GM19025 (cell line): ENCODE data around the gene ZSCAN23.

ENCODE experiments used
- ATAC-seq: cut with Tn5 transposase; IDR thresholded peaks from one replicate; pipeline ENCODE4 v1.9.1; 2021; ENCODE audit warnings: mild to moderate bottlenecking, low read depth, moderate library complexity; ENCODE audit not compliant: unreplicated experiment

The ZSCAN23 gene

DNA sequence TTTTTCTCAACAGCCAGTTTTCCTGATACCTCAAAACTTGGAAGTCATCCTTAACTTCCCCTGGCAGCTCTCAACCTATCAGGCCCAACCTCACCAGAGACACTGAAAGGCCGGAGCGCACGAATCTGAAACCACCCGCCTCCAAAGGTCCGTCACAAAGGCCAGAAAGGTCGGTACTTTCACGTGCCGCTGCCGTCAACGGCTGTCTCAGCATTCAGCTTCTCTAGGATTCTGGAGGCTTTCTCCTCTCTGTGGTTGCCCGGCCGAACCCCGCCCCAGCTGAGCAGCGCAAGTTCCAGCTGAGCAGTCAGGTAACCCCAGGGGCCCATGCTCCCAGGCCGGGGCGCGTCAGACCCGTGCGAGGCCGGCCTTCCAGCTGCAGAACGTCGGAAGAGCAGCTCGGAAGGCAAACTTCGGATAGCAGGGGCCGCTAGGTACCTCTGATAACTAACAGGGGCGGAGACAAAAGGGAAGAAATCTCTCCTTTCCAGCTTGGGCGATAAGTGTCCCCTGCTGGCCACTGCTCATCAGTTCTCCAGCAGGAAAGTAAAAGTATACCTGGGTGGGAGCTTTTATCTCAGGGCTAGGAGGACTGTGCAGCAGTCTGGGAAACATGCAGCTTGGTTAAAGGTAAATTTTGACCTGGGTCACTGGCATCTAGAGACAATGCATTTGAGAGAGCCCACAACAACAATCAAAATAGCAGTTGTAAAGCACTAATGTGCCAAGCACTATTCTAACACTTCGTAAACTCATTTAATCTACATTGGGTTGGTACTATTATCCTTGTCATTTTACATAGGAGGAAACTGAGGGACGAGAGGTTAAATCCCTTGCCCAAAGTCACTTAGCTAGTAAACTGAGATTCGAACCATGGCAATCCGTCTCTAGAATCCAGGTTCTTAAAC is 59.8 kb downstream of the ZSCAN23 start:
- peak; percentile 89 for ATAC-seq
